Testis (tissue), 2 donors: ENCODE data around the gene RSKR.
"Not testable (repeated sequence)": the region's sequence is repeated elsewhere in the genome, so short reads cannot be mapped to it uniquely, and the experiment has no call there.

Source experiments
- CTCF ChIP-seq, 3 experiments: fragments of 450-650 bp in 2 of 3; fragments of 200-600 bp in 1 of 3; sonication (generic) in 1 of 3; IDR thresholded peaks; one replicate each; pipeline ENCODE4 v1.5.1; 2016 to 2019; ENCODE audit warnings: antibody characterized with exemption in 3 of 3, mild to moderate bottlenecking in 2 of 3, moderate library complexity in 1 of 3
- POLR2A ChIP-seq: fragments of 450-650 bp; IDR thresholded peaks from one replicate; pipeline ENCODE4 v1.6.1; 2017; ENCODE audit warnings: antibody characterized with exemption, mild to moderate bottlenecking, moderate library complexity

DNA sequence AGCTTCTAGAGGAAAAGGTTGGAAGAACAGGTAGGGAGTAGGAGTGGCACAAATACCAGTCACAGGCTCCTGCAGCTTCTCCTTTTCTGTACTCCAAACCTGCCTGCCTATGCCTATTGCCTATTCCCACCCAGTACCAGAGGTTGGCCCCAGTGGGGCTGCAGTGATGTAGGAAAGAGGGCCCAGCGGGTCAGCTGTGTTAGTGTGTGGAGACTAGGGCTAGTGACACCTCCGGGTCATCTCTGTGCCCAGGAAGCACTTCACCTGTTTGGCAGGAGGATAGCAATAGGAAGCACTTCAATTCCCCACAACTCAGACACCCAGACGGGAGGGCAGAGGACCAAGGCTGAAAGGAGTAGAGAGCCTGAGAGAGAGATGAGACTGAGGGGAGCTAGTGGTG is 38.0 kb downstream of the RSKR start:
- TF ChIP-seq CTCF (IDR thresholded peaks at IDR 0.05); POLR2A: not testable (repeated sequence)
